RWPE2 (cell line): ENCODE measurements around the gene RETSAT.
"Not testable (repeated sequence)": the region's sequence is repeated elsewhere in the genome, so short reads cannot be mapped to it uniquely, and the experiment has no call there.

Experiments
- ATAC-seq: fragments of 200-7000 bp; cut with Tn5 transposase; 3 replicates; pipeline ENCODE4 v1.9.1; 2021; ENCODE audit warnings: low read depth
- DNase-seq: peaks from one replicate; pipeline ENCODE4 v3.0.0-alpha.2; 2020; ENCODE audit warnings: low spot score
- H3K27ac ChIP-seq: fragments of 450-650 bp; 2 replicates; pipeline ENCODE4 v1.5.1; 2017; ENCODE audit warnings: mild to moderate bottlenecking; ENCODE audit not compliant: poor library complexity, severe bottlenecking
- H3K27me3 ChIP-seq: fragments of 250-450 bp; sonication (Bioruptor Pico); 2 replicates; pipeline ENCODE4 v1.5.1; 2021; ENCODE audit warnings: mild to moderate bottlenecking, moderate library complexity; ENCODE audit not compliant: insufficient read depth, poor library complexity, severe bottlenecking
- H3K36me3 ChIP-seq: fragments of 250-450 bp; sonication (Bioruptor Pico); 2 replicates; pipeline ENCODE4 v1.5.1; 2020; ENCODE audit warnings: low read depth, mild to moderate bottlenecking, moderate library complexity
- H3K4me1 ChIP-seq: fragments of 250-450 bp; sonication (Bioruptor Pico); 2 replicates; pipeline ENCODE4 v1.5.1; 2021; ENCODE audit warnings: mild to moderate bottlenecking, moderate library complexity; ENCODE audit not compliant: insufficient read depth, poor library complexity, severe bottlenecking
- H3K4me3 ChIP-seq: fragments of 250-450 bp; sonication (Bioruptor Pico); 2 replicates; pipeline ENCODE4 v1.5.1; 2021; ENCODE audit warnings: mild to moderate bottlenecking, moderate library complexity; ENCODE audit not compliant: severe bottlenecking
- H3K9me3 ChIP-seq: fragments of 250-450 bp; sonication (Bioruptor Pico); 2 replicates; pipeline ENCODE4 v1.5.1; 2021; ENCODE audit warnings: mild to moderate bottlenecking, moderate library complexity; ENCODE audit not compliant: severe bottlenecking
- CTCF ChIP-seq: fragments of 450-650 bp; IDR thresholded peaks from one replicate; pipeline ENCODE4 v1.5.1; 2017; ENCODE audit warnings: mild to moderate bottlenecking, moderate library complexity; ENCODE audit not compliant: poor library complexity, severe bottlenecking

Gene RETSAT

GRCh38 chr2:85383850-85384249, 29.5 kb upstream of the RETSAT start:
- DNase-seq: no peak
- no peak overlapping the region for H3K27ac ChIP-seq
- no peaks in the 10 kb centered on the region for H3K4me1 ChIP-seq
- H3K9me3 ChIP-seq: no peaks in the 10 kb centered on the region
- peaks cover 50% of the 10 kb centered on the region for H3K36me3 ChIP-seq
- H3K4me3 ChIP-seq: no peak overlapping the region
- no peak for ATAC-seq
- no peak for TF ChIP-seq CTCF
- no peaks in the 10 kb centered on the region for H3K27me3 ChIP-seq

- H3K9me3 ChIP-seq, H3K27me3 ChIP-seq, H3K27ac ChIP-seq, H3K4me3 ChIP-seq, H3K4me1 ChIP-seq, ATAC-seq, DNase-seq: not testable (repeated sequence)
- H3K36me3 ChIP-seq: peaks cover 45% of the 10 kb centered on the region
These were observed 28.8 kb upstream of the RETSAT start for GRCh38 chr2:85383151-85383550.

- no peak for TF ChIP-seq CTCF
- H3K9me3 ChIP-seq: no peaks in the 10 kb centered on the region
- H3K36me3 ChIP-seq: peaks cover 38% of the 10 kb centered on the region
- no peak overlapping the region for H3K4me3 ChIP-seq
- no peaks in the 10 kb centered on the region for H3K4me1 ChIP-seq
- no peaks in the 10 kb centered on the region for H3K27me3 ChIP-seq
- H3K27ac ChIP-seq: no peak overlapping the region
- DNase-seq: no peak
- no peak for ATAC-seq
These were observed 25.7 kb upstream of the RETSAT start for GRCh38 chr2:85380048-85380447.

GRCh38 chr2:85378257-85378656, 23.9 kb upstream of the RETSAT start:
- H3K27me3 ChIP-seq: no peaks in the 10 kb centered on the region
- H3K36me3 ChIP-seq: peaks cover 31% of the 10 kb centered on the region
- H3K4me3 ChIP-seq: no peak overlapping the region
- no peaks in the 10 kb centered on the region for H3K9me3 ChIP-seq
- TF ChIP-seq CTCF: no peak
- H3K4me1 ChIP-seq: no peaks in the 10 kb centered on the region
- no peak for DNase-seq
- no peak for ATAC-seq
- H3K27ac ChIP-seq: no peak overlapping the region

GRCh38 chr2:85377083-85377482, 22.8 kb upstream of the RETSAT start:
- Histone ChIP-seq H3K4me1 (no peaks in the 10 kb centered on the region), H3K36me3 (peaks cover 31% of the 10 kb centered on the region), H3K27ac (no peak overlapping the region), H3K9me3 (no peaks in the 10 kb centered on the region), H3K27me3 (no peaks in the 10 kb centered on the region), H3K4me3 (no peak overlapping the region)
- DNase-seq: no peak
- TF ChIP-seq CTCF: no peak
- ATAC-seq: no peak
